Measurements from ENCODE around the gene C1S.

DNA sequence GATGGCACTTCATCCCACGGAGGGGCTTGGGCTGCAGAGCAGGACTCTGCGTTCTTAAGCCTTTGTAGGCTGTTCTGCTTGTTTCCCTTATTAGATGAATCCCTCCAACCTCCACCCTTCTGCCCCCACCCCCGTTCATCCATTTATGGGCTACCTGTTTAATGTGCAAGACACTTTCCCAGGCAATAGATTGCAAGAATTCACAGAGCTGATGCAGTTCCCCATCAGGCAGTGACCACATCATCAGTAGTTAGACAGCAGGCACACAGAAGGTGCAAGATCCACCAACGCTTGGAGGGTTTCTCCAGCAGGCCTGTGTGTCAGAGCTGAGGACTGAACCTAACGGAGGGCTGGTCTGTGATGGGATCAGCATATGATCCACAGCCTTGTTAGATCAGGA is 33.0 kb downstream of the C1S start:
- TF ChIP-seq RARB (CRISPR knock-in tag; IDR thresholded peaks at IDR 0.05) (no peak), PATZ1 (CRISPR knock-in tag; IDR thresholded peaks at IDR 0.05; ENCODE audit: borderline replicate concordance) (no peak), CSDC2 (CRISPR knock-in tag; IDR thresholded peaks at IDR 0.05) (no peak), ZFP30 (CRISPR knock-in tag; IDR thresholded peaks at IDR 0.05) (no peak), ISL1 (CRISPR knock-in tag; IDR thresholded peaks at IDR 0.05) (no peak), PPARA (CRISPR knock-in tag; IDR thresholded peaks at IDR 0.05; ENCODE audit: borderline replicate concordance) (no peak), ESRRG (CRISPR knock-in tag; IDR thresholded peaks at IDR 0.05) (no peak), GLIS3 (CRISPR knock-in tag; IDR thresholded peaks at IDR 0.05) (no peak), SNAI2 (CRISPR knock-in tag; IDR thresholded peaks at IDR 0.05) (no peak), CREB5 (CRISPR knock-in tag; IDR thresholded peaks at IDR 0.05; ENCODE audit: low read depth) (no peak)

All from SK-N-SH treated with all-trans-retinoic acid at 6 μM for 48 hours (cell line).